GM13977 (cell line): Measurements from ENCODE around the gene MAGOH.

ENCODE experiments used
- DNase-seq: peaks from one replicate; pipeline ENCODE4 v3.0.0; 2012; ENCODE audit warnings: low spot score
- in situ Hi-C: fragments of 300-500 bp; cut with MboI; formaldehyde crosslinking; loops from one replicate; pipeline ENCODE4 v1.12.0; 2022; ENCODE audit warnings: low sequenced_read_pairs, low pct_unique_long_range_greater_than_20kb, mixed read lengths, inconsistent platforms; ENCODE audit not compliant: unreplicated experiment
- TF ChIP-seq, protein P1 (sequence below): IDR thresholded peaks from 2 replicates; pipeline ENCODE4 v1.5.1; 2012; ENCODE audit warnings: mild to moderate bottlenecking, control low read depth; ENCODE audit not compliant: insufficient read depth; ENCODE audit errors: extremely low read depth, missing control alignments

Gene MAGOH

DNA sequence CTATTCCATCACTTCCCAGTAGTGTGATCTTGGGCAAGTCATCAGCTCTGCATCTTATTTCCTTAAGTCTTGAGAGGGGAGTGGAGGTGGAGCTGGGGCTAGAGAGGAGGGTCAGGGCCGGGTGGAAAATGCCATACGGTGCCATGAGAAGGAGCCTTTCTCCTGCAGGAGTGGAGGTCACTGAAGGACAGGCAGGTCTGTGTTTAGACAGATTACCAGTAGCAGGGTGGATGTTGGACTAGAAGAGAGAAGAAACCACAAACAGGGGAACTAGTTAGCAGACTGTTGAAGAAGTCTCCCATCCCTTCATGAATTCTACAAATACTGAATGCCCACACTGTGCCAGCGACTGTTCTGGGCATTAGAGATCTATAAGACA is 55.6 kb downstream of the MAGOH start:
- in situ Hi-C loops = loop anchor here (10.0 kb wide), 2 partner anchors 268 to 478 kb away; no protein-coding TSS in a partner anchor
- DNase-seq = no peak
- TF ChIP-seq, protein P1, sequence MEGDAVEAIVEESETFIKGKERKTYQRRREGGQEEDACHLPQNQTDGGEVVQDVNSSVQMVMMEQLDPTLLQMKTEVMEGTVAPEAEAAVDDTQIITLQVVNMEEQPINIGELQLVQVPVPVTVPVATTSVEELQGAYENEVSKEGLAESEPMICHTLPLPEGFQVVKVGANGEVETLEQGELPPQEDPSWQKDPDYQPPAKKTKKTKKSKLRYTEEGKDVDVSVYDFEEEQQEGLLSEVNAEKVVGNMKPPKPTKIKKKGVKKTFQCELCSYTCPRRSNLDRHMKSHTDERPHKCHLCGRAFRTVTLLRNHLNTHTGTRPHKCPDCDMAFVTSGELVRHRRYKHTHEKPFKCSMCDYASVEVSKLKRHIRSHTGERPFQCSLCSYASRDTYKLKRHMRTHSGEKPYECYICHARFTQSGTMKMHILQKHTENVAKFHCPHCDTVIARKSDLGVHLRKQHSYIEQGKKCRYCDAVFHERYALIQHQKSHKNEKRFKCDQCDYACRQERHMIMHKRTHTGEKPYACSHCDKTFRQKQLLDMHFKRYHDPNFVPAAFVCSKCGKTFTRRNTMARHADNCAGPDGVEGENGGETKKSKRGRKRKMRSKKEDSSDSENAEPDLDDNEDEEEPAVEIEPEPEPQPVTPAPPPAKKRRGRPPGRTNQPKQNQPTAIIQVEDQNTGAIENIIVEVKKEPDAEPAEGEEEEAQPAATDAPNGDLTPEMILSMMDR = no peak

DNA sequence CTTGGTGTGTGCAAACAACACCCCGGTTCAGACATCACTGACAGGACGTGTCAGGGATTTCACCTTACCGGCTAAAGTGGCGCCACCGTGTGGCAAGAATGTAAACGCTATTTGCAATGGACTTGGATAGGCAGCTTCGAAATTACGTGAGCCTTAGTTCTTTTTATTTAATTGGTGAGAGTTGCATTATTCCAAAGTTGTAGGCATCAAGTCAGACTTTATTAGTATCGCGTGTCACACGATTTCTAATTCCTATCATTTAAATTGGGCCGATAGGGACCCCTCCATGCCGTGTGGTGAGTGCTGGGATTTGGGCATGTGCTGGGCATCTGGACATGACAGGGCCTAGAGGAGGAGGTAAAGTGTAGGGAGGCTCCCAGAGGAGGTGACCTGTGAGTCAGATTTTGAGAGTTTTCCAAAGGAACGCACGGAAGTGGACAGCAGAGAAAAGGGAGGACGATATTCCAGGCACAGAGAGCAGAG is 56.2 kb downstream of the MAGOH start:
- in situ Hi-C loops = loop anchor here (10.0 kb wide), 2 partner anchors 267 to 477 kb away; no protein-coding TSS in a partner anchor
- TF ChIP-seq, protein P1 = peak; percentile 88
- peak; percentile 84 for DNase-seq

GRCh38 chr1:53180951-53181350 is 57.4 kb downstream of the MAGOH start:
- TF ChIP-seq, protein P1 = no peak
- no peak for DNase-seq
- in situ Hi-C loops = loop anchor here (10.0 kb wide), 2 partner anchors 266 to 476 kb away; no protein-coding TSS in a partner anchor

GRCh38 chr1:53180226-53180625 is 58.1 kb downstream of the MAGOH start:
- in situ Hi-C loops = loop anchor here (10.0 kb wide), 2 partner anchors 265 to 475 kb away; no protein-coding TSS in a partner anchor
- TF ChIP-seq, protein P1 = no peak
- DNase-seq = no peak
